Lung microvascular endothelial cell (primary cell): ENCODE results near the gene CAB39L. TPM values are rescaled to one million over a fixed set of nuclear protein-coding genes. Genes with fewer than 3 reads are reported as not detected.

Experiments
- DNase-seq, 2 donors: peaks; one replicate each; pipeline versions ENCODE4 v3.0.0 to v3.0.0-alpha.2; 2010; ENCODE audit warnings: low read depth in 2 of 2
- total RNA-seq: library from RNA; depleted of rRNA; stranded (reverse); fragments of >200 nt; gene quantifications from 2 replicates; pipeline ENCODE4 v1.2.1, GENCODE V29; 2014

The CAB39L gene
- total RNA-seq, 1 donor from 2014 or later: 6.2 TPM

GRCh38 chr13:49314344-49314882, 129.5 kb downstream of the CAB39L start:
- peak in 1 of 2 donors; percentile 52 for DNase-seq

- DNase-seq: no peak
Observed at GRCh38 chr13:49311816-49312215, 132.0 kb downstream of the CAB39L start.

DNA sequence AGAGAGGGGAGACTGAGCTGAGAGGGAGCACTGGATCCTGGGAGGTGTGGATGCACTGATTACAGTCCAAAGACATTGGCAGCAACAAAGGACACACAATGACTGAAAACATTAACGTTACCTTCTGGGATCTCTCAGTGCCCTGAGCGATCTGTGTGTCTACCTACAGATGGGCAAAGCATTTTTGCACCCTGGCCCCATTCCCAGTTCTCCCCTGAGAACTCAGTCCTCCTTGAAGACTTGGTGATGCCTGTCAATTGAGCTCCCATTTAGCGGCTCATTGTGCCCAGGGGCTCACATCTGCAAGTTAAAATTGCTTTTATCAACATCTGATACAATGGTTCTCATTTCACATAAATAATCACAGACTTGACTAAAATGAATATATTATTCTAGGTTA, 133.6 kb downstream of the CAB39L start:
- DNase-seq: no peak

DNA sequence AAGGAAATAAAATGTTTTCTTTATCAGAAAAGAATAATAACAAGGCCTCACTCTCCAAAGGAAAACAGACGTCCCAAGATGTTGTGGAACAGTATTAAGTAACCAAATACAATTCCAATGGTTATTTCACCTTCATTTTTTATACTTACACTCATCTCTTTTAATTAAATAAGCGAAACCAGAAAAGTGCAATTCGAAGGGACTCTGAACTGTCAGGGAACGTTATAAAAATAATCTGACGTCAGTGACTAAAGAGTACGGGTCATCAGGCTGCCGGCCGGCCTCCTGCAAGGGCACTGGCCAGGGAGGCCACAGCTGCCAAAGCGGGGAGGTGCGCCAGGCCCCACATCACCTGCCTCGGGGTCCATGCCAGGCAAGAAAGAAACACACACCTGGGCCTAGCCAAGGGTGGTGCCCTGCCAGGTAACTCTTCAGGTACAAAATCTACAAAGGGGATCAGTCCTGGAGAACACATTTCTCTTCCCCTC, 134.9 kb downstream of the CAB39L start:
- peak in 1 of 2 donors; percentile 42 for DNase-seq

DNA sequence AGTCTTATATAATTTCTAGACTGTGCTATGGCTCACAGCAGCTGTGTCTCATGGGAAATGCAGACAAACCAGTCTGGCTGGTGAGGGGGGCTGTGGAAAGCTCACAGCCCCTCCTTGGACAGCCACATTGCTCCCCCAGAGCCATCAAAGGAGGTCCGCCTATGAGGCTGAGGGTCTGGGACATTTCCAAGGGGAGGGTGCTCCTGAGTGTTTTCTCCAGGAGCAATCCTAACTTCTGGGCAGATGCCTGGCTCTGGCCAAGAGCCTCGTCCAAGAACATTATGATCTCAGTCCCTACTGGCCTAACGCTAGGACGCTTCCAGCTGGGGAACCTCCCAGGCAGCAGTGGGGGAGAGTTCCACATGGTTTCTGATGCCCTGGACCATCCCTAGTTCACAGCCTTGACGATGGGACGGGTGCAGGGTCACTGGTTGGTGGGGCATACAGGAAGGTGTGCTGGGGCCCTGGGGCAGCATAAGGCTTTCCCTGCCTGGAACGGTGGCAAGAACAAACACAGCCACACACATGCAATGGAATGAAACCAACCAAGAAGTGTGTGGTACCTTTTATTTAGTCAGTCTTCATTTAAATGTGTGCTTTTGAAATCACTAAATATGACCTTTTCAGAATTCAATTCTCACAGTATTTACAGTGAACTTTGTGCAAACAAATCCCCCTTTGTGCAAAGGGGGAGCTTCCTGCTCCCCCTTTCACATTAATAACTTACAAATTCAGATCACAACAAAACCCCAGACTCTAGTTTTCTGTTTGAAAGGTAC, 135.6 kb downstream of the CAB39L start:
- DNase-seq: peak in 1 of 2 donors; percentile 18

DNA sequence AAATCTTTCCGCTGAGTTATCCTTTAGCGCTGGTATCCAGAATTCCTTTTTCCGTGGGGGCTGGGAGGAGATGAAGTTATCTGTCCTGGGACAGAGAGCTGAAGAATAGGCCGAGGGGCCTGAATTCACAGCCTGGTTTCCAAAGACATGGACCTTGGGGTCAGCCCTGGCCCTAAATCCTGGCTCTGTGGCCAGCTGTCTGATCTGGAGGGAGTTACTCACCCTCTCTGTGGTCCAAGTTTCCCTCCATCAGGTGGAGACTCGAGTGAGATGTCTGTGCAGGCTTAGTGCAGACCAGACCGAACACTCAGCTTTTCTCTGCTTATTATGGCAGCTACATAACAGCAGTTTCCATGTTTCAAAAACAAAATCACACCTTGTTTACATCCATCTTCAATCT, 136.5 kb downstream of the CAB39L start:
- DNase-seq: no peak

GRCh38 chr13:49305792-49306425, 138.0 kb downstream of the CAB39L start:
- no peak for DNase-seq

- no peak for DNase-seq
Observed at GRCh38 chr13:49304763-49305700, 138.8 kb downstream of the CAB39L start.

- no peak for DNase-seq
Observed at GRCh38 chr13:49304356-49304755, 139.5 kb downstream of the CAB39L start.

GRCh38 chr13:49303533-49304252, 140.2 kb downstream of the CAB39L start:
- peak; percentile 52 to 74 for DNase-seq

DNA sequence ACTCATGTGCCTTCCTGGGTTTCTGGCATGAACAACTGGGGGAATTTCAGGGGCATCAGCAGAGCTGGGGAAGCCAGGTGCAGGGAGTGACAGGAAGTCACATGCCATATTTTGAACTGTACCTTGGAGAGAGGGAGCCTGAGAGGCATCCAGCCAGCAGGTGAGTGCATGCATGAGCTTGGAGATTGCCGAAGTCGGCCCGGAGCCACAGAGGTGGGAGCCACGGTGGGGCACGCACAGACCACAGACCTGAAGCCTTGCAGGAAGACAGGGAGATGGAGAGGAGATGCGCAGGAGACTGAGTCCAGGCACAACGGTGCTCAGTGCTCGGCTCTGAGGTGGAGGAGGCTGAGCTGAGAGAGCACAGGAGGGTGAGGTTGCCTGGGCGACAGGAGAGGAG, 141.0 kb downstream of the CAB39L start:
- DNase-seq: no peak

DNA sequence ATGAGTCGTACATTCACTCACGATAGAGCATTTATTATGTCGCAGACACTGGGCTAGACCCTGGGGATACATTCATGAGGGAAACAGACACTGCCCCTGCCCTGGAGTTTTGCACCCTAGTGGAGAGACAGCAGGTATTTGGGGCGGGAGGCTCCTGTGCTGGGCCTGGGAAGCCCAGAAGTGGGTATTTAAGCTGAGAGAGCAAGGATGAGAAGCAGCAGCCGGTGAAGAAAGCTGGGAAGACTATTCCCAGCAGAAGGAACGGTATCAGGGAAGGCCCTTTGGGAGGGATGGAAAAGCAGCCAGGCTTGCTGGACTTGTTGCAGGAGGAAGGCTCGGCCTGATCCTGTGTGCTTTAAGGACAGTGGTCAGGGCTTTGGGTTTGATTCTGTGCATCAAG, 141.6 kb downstream of the CAB39L start:
- DNase-seq: no peak

- peak; percentile 76 to 82 for DNase-seq
Observed at GRCh38 chr13:49300739-49301589, 142.9 kb downstream of the CAB39L start.

- DNase-seq: no peak
Observed at GRCh38 chr13:49300276-49300675, 143.6 kb downstream of the CAB39L start.

- DNase-seq: no peak
Observed at GRCh38 chr13:49298903-49299605, 144.8 kb downstream of the CAB39L start.

DNA sequence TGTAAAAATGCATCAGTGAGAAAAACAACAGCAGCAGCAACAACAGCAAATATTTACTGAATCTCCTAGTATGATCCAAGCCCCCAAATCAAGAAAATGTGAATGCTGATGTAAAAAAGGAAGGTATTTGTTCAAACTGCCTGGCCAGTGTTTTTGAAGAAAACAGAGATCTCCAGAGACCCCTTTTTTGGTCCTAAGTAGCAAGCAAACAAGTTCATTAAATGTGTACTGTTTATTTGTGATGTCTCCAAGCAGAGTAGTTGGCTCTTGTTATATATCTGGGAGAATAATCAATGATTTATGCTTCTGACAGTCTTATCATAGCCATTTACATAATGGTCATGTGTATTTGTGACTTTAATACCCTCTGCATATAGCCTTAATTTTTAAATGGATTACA, 145.4 kb downstream of the CAB39L start:
- no peak for DNase-seq

DNA sequence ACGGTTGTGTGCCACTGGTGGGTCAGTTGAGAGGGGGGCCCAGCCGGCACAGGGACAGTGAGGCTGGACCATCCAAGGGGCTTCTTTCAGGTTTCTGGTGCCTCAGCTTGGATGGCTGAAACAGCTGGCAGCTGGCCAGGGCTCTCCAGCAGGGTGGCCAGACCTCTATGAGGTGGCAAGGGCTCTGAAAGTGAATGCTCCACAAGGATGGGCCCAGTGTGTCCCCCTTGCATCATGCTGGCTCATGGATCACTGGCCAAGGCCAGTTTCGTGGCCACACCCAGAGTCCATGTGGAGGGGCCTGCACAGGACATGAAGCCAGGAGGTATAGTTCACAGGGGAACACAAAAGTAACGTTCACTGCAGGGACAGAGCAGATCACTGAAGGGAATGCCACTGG, 146.5 kb downstream of the CAB39L start:
- DNase-seq: no peak

- DNase-seq: no peak
Observed at GRCh38 chr13:49296659-49297058, 147.2 kb downstream of the CAB39L start.

DNA sequence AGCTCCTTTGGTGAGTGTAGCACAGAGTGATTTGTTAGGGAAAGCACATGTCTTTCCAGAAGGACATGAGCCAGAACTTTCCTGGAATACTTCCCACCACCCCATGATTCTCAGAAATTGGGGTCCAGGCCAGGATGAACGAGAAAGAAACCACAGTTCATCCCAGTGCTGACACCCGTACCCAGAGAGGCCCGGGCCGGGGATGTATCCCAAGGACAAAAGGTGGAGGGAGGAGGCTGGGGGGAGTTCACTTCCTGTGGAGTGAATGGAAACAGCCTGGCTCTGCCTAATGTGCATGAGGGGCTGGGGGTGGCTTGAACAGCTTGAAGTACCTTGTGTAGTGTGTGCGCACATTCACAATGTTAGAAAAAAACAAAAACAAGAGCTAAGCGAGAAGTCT, 148.6 kb downstream of the CAB39L start:
- no peak for DNase-seq
